ENCODE data around the gene FXN. TPM values are rescaled to one million over a fixed set of nuclear protein-coding genes. Genes with fewer than 3 reads are reported as not detected.
"Not testable (repeated sequence)": the region's sequence is repeated elsewhere in the genome, so short reads cannot be mapped to it uniquely, and the experiment has no call there.

Gene FXN
- polyA plus RNA-seq, 1 experiment: 9.2 TPM

DNA sequence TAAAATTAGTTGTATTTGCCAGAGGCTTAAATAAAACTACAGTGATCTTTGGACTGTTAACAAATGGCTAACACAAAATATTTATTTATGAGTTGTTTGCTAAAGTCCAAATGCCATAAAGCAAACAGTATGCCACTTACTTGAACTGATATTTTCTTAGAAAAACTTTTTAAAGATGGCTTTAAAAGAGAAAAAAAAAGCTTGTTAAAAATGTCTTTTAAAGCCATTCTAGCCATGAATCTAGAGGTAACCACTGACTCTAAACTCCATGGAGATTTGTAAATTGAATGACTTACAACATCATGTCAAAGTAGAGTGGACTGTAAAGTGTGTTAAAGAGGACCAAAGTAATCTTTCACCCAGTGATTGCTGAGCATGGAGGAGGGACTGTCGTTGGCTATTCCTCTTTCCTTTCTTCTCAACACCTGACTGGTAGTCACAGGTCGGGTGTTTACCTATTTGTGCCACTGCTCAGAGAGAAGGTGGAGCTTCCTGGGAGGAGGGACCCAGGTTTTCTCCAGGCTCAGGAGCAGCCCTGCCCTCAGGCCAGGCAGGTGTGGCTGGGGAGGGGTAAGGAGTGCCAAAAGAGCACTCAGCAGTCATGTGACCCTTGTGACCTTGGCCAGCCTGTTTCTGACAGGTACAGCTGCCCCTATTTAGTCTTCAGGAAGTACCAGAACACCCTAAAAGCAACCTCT lies 69.4 kb downstream of the FXN start:
- POLR2A ChIA-PET: no interaction called here
- CTCF ChIA-PET: no interaction called here

DNA sequence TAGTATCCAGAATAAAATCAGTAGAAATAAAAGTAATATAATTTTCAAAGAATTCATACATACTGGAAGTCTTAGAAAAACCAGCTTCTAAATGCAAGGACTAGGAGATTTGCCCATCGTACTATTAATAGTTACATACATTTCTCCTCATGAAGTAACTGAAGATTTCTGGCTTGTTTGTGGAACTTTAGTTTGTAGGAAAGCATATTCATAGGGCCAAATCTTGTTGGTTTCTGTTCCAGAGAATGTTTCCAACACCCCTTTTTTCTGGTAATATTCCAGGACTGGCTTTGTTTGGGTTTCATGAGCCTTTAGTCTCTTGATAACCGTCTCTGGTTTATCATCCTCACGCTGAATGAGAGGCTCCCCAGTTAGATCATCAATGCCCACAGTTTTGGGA lies 72.2 kb downstream of the FXN start:
- Histone ChIP-seq H3K4me3 (ENCODE audit: low read depth, low read length) (no peak overlapping the region), H3K36me3 (ENCODE audit: control insufficient read depth, insufficient read depth, low read length) (no peaks in the 10 kb centered on the region), H3K27me3 (ENCODE audit: control insufficient read depth, insufficient read depth, low read length) (no peaks in the 10 kb centered on the region)
- POLR2A ChIA-PET: interaction anchor here (0.5 kb wide), 1 partner anchor 14 kb away, joined by 9 read pairs; no protein-coding TSS in a partner anchor
- CTCF ChIA-PET: no interaction called here
- TF ChIP-seq, protein P1, sequence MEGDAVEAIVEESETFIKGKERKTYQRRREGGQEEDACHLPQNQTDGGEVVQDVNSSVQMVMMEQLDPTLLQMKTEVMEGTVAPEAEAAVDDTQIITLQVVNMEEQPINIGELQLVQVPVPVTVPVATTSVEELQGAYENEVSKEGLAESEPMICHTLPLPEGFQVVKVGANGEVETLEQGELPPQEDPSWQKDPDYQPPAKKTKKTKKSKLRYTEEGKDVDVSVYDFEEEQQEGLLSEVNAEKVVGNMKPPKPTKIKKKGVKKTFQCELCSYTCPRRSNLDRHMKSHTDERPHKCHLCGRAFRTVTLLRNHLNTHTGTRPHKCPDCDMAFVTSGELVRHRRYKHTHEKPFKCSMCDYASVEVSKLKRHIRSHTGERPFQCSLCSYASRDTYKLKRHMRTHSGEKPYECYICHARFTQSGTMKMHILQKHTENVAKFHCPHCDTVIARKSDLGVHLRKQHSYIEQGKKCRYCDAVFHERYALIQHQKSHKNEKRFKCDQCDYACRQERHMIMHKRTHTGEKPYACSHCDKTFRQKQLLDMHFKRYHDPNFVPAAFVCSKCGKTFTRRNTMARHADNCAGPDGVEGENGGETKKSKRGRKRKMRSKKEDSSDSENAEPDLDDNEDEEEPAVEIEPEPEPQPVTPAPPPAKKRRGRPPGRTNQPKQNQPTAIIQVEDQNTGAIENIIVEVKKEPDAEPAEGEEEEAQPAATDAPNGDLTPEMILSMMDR (IDR thresholded peaks at IDR 0.05; ENCODE audit: insufficient read depth, low read depth, low read length): no peak
- no peak for DNase-seq (ENCODE audit: low read depth)

More for the DNA sequence above, 69.4 kb downstream of the FXN start:
- H3K4me3 ChIP-seq (ENCODE audit: low read depth, low read length): no peak overlapping the region
- TF ChIP-seq, protein P1 (IDR thresholded peaks at IDR 0.05; ENCODE audit: insufficient read depth, low read depth, low read length): no peak
- H3K27me3 ChIP-seq (ENCODE audit: control insufficient read depth, insufficient read depth, low read length): no peaks in the 10 kb centered on the region
- no peaks in the 10 kb centered on the region for H3K36me3 ChIP-seq (ENCODE audit: control insufficient read depth, insufficient read depth, low read length)
- DNase-seq (ENCODE audit: low read depth): no peak

DNA sequence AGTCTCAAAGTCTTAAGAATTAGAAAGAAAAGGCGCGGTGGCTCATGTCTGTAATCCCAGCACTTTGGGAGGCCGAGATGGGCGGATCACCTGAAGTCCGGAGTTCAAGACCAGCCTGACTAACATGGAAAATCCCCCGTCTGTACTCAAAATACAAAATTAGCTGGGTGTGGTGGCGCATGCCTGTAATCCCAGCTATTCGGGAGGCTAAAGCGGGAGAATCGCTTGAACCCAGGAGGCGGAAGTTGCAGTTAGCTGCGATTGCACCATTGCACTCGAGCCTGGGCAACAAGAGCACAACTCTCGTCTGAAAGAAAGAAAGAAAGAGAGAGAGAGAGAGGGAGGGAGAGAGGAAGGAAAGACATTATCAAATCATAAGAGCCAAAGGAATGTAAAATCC lies 73.2 kb downstream of the FXN start:
- H3K27me3 ChIP-seq (ENCODE audit: control insufficient read depth, insufficient read depth, low read length); CTCF ChIA-PET; H3K4me3 ChIP-seq (ENCODE audit: low read depth, low read length); H3K36me3 ChIP-seq (ENCODE audit: control insufficient read depth, insufficient read depth, low read length); DNase-seq (ENCODE audit: low read depth); POLR2A ChIA-PET: not testable (repeated sequence)

DNA sequence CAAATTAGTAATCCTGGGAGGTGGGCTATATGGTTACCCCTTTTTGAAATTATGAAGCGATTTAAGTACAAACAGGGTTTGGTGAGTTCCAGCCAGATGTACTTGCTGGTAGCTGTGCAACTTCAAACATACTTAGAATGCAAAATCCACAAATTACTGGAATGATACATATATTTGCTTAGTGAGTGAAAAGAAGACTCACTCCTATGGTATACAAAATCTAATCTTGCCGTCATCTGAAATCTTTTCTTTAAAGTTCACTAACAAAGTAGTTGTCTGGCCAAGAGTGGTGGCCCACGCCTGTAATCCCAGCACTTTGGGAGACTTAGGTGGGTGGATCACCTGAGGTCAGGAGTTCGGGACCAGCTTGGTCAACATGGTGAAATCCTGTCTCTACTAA lies 73.6 kb downstream of the FXN start:
- POLR2A ChIA-PET: no interaction called here
- H3K36me3 ChIP-seq (ENCODE audit: control insufficient read depth, insufficient read depth, low read length): no peaks in the 10 kb centered on the region

DNA sequence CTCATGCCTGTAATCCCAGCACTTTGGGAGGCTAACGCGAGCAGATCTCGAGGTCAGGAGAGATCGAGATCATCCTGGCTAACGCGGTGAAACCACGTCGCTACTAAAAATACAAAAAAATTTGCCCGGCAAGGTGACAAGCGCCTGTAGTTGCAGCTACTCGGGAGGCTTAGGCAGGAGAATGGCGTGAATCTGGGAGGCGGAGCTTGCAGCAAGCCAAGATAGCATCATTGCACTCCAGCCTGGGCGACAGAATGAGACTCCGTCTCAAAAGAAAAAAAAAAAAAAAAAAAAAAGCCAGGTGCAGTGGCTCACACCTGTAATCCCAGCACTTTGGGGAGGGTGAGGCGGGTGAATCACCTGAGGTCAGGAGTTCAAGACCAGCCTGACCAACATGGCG lies 77.1 kb downstream of the FXN start:
- POLR2A ChIA-PET; H3K27me3 ChIP-seq (ENCODE audit: control insufficient read depth, insufficient read depth, low read length); H3K36me3 ChIP-seq (ENCODE audit: control insufficient read depth, insufficient read depth, low read length); DNase-seq (ENCODE audit: low read depth); H3K4me3 ChIP-seq (ENCODE audit: low read depth, low read length); CTCF ChIA-PET: not testable (repeated sequence)

More for the DNA sequence above, 73.6 kb downstream of the FXN start:
- Histone ChIP-seq H3K4me3 (ENCODE audit: low read depth, low read length) (no peak overlapping the region), H3K27me3 (ENCODE audit: control insufficient read depth, insufficient read depth, low read length) (no peaks in the 10 kb centered on the region)
- TF ChIP-seq, protein P1 (IDR thresholded peaks at IDR 0.05; ENCODE audit: insufficient read depth, low read depth, low read length): no peak
- CTCF ChIA-PET: no interaction called here
- no peak for DNase-seq (ENCODE audit: low read depth)

DNA sequence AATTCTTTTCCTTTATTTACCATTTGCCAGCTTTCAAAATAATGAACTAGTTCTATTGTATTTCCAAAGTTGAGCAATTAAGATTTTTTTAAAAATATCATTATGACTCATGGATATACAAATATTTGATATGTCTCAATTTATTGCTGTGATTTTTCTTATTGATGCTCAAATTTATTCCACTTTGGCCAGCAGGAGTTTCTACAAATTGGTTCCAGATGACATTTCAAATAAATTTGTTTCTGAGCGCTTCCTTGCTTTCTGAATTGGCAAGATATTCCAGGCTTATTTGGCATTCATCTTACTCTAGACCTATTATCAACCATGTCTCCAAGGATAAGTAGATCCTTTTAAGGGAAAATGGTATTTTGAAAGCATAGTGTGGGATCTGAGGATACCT lies 80.1 kb downstream of the FXN start:
- POLR2A ChIA-PET: no interaction called here
- DNase-seq (ENCODE audit: low read depth): no peak

More for the DNA sequence above, 80.1 kb downstream of the FXN start:
- CTCF ChIA-PET: no interaction called here
- Histone ChIP-seq H3K4me3 (ENCODE audit: low read depth, low read length) (no peak overlapping the region), H3K36me3 (ENCODE audit: control insufficient read depth, insufficient read depth, low read length) (no peaks in the 10 kb centered on the region), H3K27me3 (ENCODE audit: control insufficient read depth, insufficient read depth, low read length) (no peaks in the 10 kb centered on the region)
- TF ChIP-seq, protein P1 (IDR thresholded peaks at IDR 0.05; ENCODE audit: insufficient read depth, low read depth, low read length): no peak

Data from BJ (cell line).